Common myeloid progenitor, CD34-positive (primary cell): Measurements from ENCODE around the gene COL4A3.
"Not testable (repeated sequence)": the region's sequence is repeated elsewhere in the genome, so short reads cannot be mapped to it uniquely, and the experiment has no call there.

Source experiments
- CTCF ChIA-PET: fragments of 350-600 bp; sonication (Branson Sonifier 250); formaldehyde crosslinking; loops from one replicate; lab custom pipeline; 2021; ENCODE audit warnings: antibody characterized with exemption; lab: Charles Lee
- POLR2A ChIA-PET: fragments of 350-600 bp; sonication (Branson Sonifier 250); formaldehyde crosslinking; loops from one replicate; lab custom pipeline; 2021; ENCODE audit warnings: antibody characterized with exemption; lab: Charles Lee
- DNase-seq, 3 donors: peaks; one replicate each; pipeline versions ENCODE4 v3.0.0 to v3.0.0-alpha.2; 2013
- H3K27ac ChIP-seq, 2 experiments: 1 replicate in 1 of 2; 2 replicates in 1 of 2; pipeline ENCODE4 v1.7.0; 2013; ENCODE audit warnings: inconsistent platforms in 2 of 2, low read length in 2 of 2, mild to moderate bottlenecking in 2 of 2, low read depth in 1 of 2, moderate library complexity in 1 of 2; ENCODE audit not compliant: severe bottlenecking in 2 of 2, insufficient read depth in 1 of 2, poor library complexity in 1 of 2
- H3K27me3 ChIP-seq, 5 experiments: replicated peaks in 2 of 5; 1 replicate in 3 of 5; 2 replicates in 2 of 5; pipeline versions ENCODE4 v1.6.1 to v1.7.0; 2013; ENCODE audit warnings: low read length in 4 of 5, mild to moderate bottlenecking in 2 of 5, moderate library complexity in 2 of 5, inconsistent platforms in 1 of 5; ENCODE audit not compliant: insufficient read depth in 5 of 5, control insufficient read depth in 4 of 5
- H3K36me3 ChIP-seq, 4 experiments: 1 replicate in 2 of 4; 2 replicates in 2 of 4; pipeline versions ENCODE4 v1.6.1 to v1.7.0; 2013; ENCODE audit warnings: low read length in 3 of 4, control low read depth in 1 of 4, mild to moderate bottlenecking in 1 of 4; ENCODE audit not compliant: control insufficient read depth in 4 of 4, insufficient read depth in 4 of 4
- H3K4me1 ChIP-seq, 4 experiments: 1 replicate in 3 of 4; 2 replicates in 1 of 4; pipeline versions ENCODE4 v1.6.1 to v1.7.1; 2013; ENCODE audit warnings: low read length in 3 of 4, mild to moderate bottlenecking in 3 of 4, control low read depth in 1 of 4, inconsistent platforms in 1 of 4, moderate library complexity in 1 of 4; ENCODE audit not compliant: control insufficient read depth in 4 of 4, insufficient read depth in 4 of 4; ENCODE audit errors: control extremely low read depth in 1 of 4
- H3K4me3 ChIP-seq, 7 experiments: 1 replicate in 4 of 7; 2 replicates in 3 of 7; pipeline versions ENCODE4 v1.5.1 to v1.7.0; 2013; ENCODE audit warnings: mild to moderate bottlenecking in 7 of 7, low read length in 6 of 7, moderate library complexity in 6 of 7, inconsistent platforms in 2 of 7, low read depth in 2 of 7, control low read depth in 1 of 7; ENCODE audit not compliant: insufficient read depth in 4 of 7, control insufficient read depth in 1 of 7; ENCODE audit errors: extremely low read depth in 1 of 7
- H3K9me3 ChIP-seq, 5 experiments: 1 replicate in 4 of 5; 2 replicates in 1 of 5; pipeline versions ENCODE4 v1.6.1 to v1.7.1; 2013; ENCODE audit warnings: low read length in 4 of 5, mild to moderate bottlenecking in 2 of 5, inconsistent platforms in 1 of 5, low read depth in 1 of 5, moderate library complexity in 1 of 5; ENCODE audit not compliant: control insufficient read depth in 4 of 5, insufficient read depth in 2 of 5; ENCODE audit errors: control extremely low read depth in 1 of 5
- WGBS: methylation state at CpG from one replicate; pipeline ENCODE4 v1.1.5; 2013; ENCODE audit not compliant: insufficient coverage; 5-methylcytosine and 5-hydroxymethylcytosine counted together

COL4A3 gene

GRCh38 chr2:227221120-227221519 is 56.7 kb downstream of the COL4A3 start:
- H3K4me3 ChIP-seq = no peak overlapping the region
- H3K27ac ChIP-seq = no peak overlapping the region
- no peak for DNase-seq
- H3K9me3 ChIP-seq = no peaks in the 10 kb centered on the region
- no peaks in the 10 kb centered on the region for H3K4me1 ChIP-seq
- H3K27me3 ChIP-seq = no peaks in the 10 kb centered on the region
- no peaks in the 10 kb centered on the region for H3K36me3 ChIP-seq
- CTCF ChIA-PET = interaction anchor here (0.6 kb wide), 1 partner anchor 332 kb away, joined by 3 read pairs; no protein-coding TSS in a partner anchor
- POLR2A ChIA-PET = no interaction called here
- WGBS = 0% methylated on average over 1 of the region's 1 CpG

- WGBS = 77% methylated on average over 3 of the region's 4 CpGs
- no peaks in the 10 kb centered on the region for H3K9me3 ChIP-seq
- no peak for DNase-seq
- H3K27me3 ChIP-seq = no peaks in the 10 kb centered on the region
- H3K4me3 ChIP-seq = no peak overlapping the region
- POLR2A ChIA-PET = no interaction called here
- H3K4me1 ChIP-seq = no peaks in the 10 kb centered on the region
- no peak overlapping the region for H3K27ac ChIP-seq
- CTCF ChIA-PET = interaction anchor here (0.9 kb wide), 1 partner anchor 18 kb away, joined by 3 read pairs; no protein-coding TSS in a partner anchor
- no peaks in the 10 kb centered on the region for H3K36me3 ChIP-seq
Measured at GRCh38 chr2:227222292-227222691, 57.9 kb downstream of the COL4A3 start.

- POLR2A ChIA-PET, H3K9me3 ChIP-seq, H3K4me1 ChIP-seq, H3K36me3 ChIP-seq, H3K4me3 ChIP-seq, H3K27ac ChIP-seq, DNase-seq: not testable (repeated sequence)
- H3K27me3 ChIP-seq = peaks cover 0 to 10% (median 2%) of the 10 kb centered on the region in 5 experiments
- 100% methylated on average over 4 of the region's 6 CpGs for WGBS
- CTCF ChIA-PET = interaction anchor here (1.5 kb wide), 1 partner anchor 12 kb away, joined by 6 read pairs; no protein-coding TSS in a partner anchor
Measured at GRCh38 chr2:227225641-227226040, 61.2 kb downstream of the COL4A3 start.

- Histone ChIP-seq H3K4me1 (no peaks in the 10 kb centered on the region), H3K36me3 (no peaks in the 10 kb centered on the region), H3K27me3 (peaks cover 0 to 10% (median 2%) of the 10 kb centered on the region in 5 experiments), H3K4me3 (no peak overlapping the region), H3K9me3 (no peaks in the 10 kb centered on the region), H3K27ac (no peak overlapping the region)
- 81% methylated on average over 14 of the region's 14 CpGs for WGBS
- no peak for DNase-seq
- POLR2A ChIA-PET = no interaction called here
- CTCF ChIA-PET = interaction anchor here (0.6 kb wide), 1 partner anchor 10 kb away, joined by 3 read pairs; no protein-coding TSS in a partner anchor
Measured at GRCh38 chr2:227228061-227228667, 63.7 kb downstream of the COL4A3 start.

GRCh38 chr2:227230151-227230550 is 65.7 kb downstream of the COL4A3 start:
- DNase-seq = no peak
- H3K4me3 ChIP-seq = no peak overlapping the region
- POLR2A ChIA-PET = no interaction called here
- H3K4me1 ChIP-seq = no peaks in the 10 kb centered on the region
- no peak overlapping the region for H3K27ac ChIP-seq
- CTCF ChIA-PET = interaction anchor here (1.2 to 1.8 kb wide), 2 partner anchors 98 to 102 kb away, joined by 5 to 6 read pairs; no protein-coding TSS in a partner anchor
- no peaks in the 10 kb centered on the region for H3K9me3 ChIP-seq
- peaks cover 0 to 10% (median 2%) of the 10 kb centered on the region in 5 experiments for H3K27me3 ChIP-seq
- no peaks in the 10 kb centered on the region for H3K36me3 ChIP-seq
- no CpG with 5 or more reads among the region's 2 CpGs for WGBS

GRCh38 chr2:227234429-227234828 is 70.0 kb downstream of the COL4A3 start:
- no peak overlapping the region for H3K27ac ChIP-seq
- no peaks in the 10 kb centered on the region for H3K4me1 ChIP-seq
- ChIA-PET CTCF (interaction anchor here (0.7 kb wide), 1 partner anchor 102 kb away, joined by 4 read pairs; no protein-coding TSS in a partner anchor), POLR2A (no interaction called here)
- WGBS = 100% methylated on average over 1 of the region's 2 CpGs
- no peaks in the 10 kb centered on the region for H3K9me3 ChIP-seq
- H3K36me3 ChIP-seq = no peaks in the 10 kb centered on the region
- no peak overlapping the region for H3K4me3 ChIP-seq
- H3K27me3 ChIP-seq = peaks cover 0 to under 1% (median 0%) of the 10 kb centered on the region in 5 experiments
- no peak for DNase-seq

- ChIA-PET CTCF (interaction anchor here (0.6 to 2.9 kb wide), 8 partner anchors 11 to 117 kb away, joined by 3 to 17 read pairs (median 5); no protein-coding TSS in a partner anchor), POLR2A (no interaction called here)
- Histone ChIP-seq H3K4me1 (no peaks in the 10 kb centered on the region), H3K27me3 (peaks cover 0 to 1% (median 0%) of the 10 kb centered on the region in 5 experiments), H3K36me3 (no peaks in the 10 kb centered on the region), H3K27ac (no peak overlapping the region), H3K9me3 (no peaks in the 10 kb centered on the region), H3K4me3 (no peak overlapping the region)
- WGBS = 100% methylated on average over 2 of the region's 5 CpGs
- DNase-seq = no peak
Measured at GRCh38 chr2:227237786-227238185, 73.4 kb downstream of the COL4A3 start.
